ENCODE results near the gene SP7. TPM values are rescaled to one million over a fixed set of nuclear protein-coding genes. Genes with fewer than 3 reads are reported as not detected.

The SP7 gene
- total RNA-seq (2014; rRNA removed; shearing (Covaris generic)) (not detected in 2 replicates), polyA plus RNA-seq (2016; fragmentation: Nextera tagmentation; extraction: Ambion mirVana) (not detected in 2 replicates)

GRCh38 chr12:53336181-53336681 is at the start of gene SP7:
Gene SP7, minus strand, starts transcription at chr12:53336354. Its CDS starts 708 bp downstream, at chr12:53335646.
- no peak within 1 kb of the TSS for H3K9ac ChIP-seq
- H3K36me3 ChIP-seq (ENCODE audit: low read depth) = no peaks in the 10 kb centered on the region
- TF ChIP-seq EZH2 (IDR thresholded peaks at IDR 0.05; ENCODE audit: insufficient read depth, poor library complexity, severe bottlenecking) (no peak), EZH2phosphoT487 (IDR thresholded peaks at IDR 0.05; ENCODE audit: insufficient read depth, low read depth) (no peak)
- peaks cover 22% of the 10 kb centered on the region for H3K27me3 ChIP-seq (replicated peaks; ENCODE audit: insufficient read depth)
- no peaks in the 10 kb centered on the region for H3K4me1 ChIP-seq (ENCODE audit: insufficient read depth)
- in situ Hi-C loops (cut with MboI) = no loop called here
- H3F3A ChIP-seq (ENCODE audit: insufficient read depth) = no peaks in the 10 kb centered on the region
- no peaks in the 10 kb centered on the region for H3K9me3 ChIP-seq (ENCODE audit: low read depth)
- H2AFZ ChIP-seq = no peak within 1 kb of the TSS
- H3K4me2 ChIP-seq (ENCODE audit: unreplicated experiment) = no peak within 1 kb of the TSS
- 35 to 36% methylated on average over 15 of the region's 15 CpGs for WGBS, 2 experiments (ENCODE audit: low coverage in 1 of 2, low lambda C conversion rate in 2 of 2, missing lambda C conversion rate in 2 of 2)
- H3K9me2 ChIP-seq (ENCODE audit: insufficient read depth) = no peaks in the 10 kb centered on the region
- DNase-seq = no peak
- H3K79me2 ChIP-seq (ENCODE audit: insufficient read depth) = no peaks in the 10 kb centered on the region
- H4K20me1 ChIP-seq (ENCODE audit: insufficient read depth) = no peaks in the 10 kb centered on the region
- H3K4me3 ChIP-seq = no peak within 1 kb of the TSS
- H3K27ac ChIP-seq = no peak within 1 kb of the TSS

- Histone ChIP-seq H3K27ac (no peak overlapping the region), H3F3A (ENCODE audit: insufficient read depth) (peaks cover 34% of the 10 kb centered on the region), H3K36me3 (ENCODE audit: low read depth) (peaks cover 8% of the 10 kb centered on the region; the same call in 1 of the 2 replicates), H3K4me2 (ENCODE audit: unreplicated experiment) (peak overlapping the region; percentile 44), H3K4me3 (peak overlapping the region; percentile 27), H3K4me1 (ENCODE audit: insufficient read depth) (peaks cover 52% of the 10 kb centered on the region), H3K79me2 (ENCODE audit: insufficient read depth) (peaks cover 67% of the 10 kb centered on the region), H3K9me3 (ENCODE audit: low read depth) (no peaks in the 10 kb centered on the region), H4K20me1 (ENCODE audit: insufficient read depth) (no peaks in the 10 kb centered on the region), H3K27me3 (replicated peaks; ENCODE audit: insufficient read depth) (no peaks in the 10 kb centered on the region), H3K9ac (no peak overlapping the region), H3K9me2 (ENCODE audit: insufficient read depth) (no peaks in the 10 kb centered on the region), H2AFZ (no peak overlapping the region)
- TF ChIP-seq EZH2 (IDR thresholded peaks at IDR 0.05; ENCODE audit: insufficient read depth, poor library complexity, severe bottlenecking) (no peak), EZH2phosphoT487 (IDR thresholded peaks at IDR 0.05; ENCODE audit: insufficient read depth, low read depth) (no peak)
- in situ Hi-C loops (cut with MboI) = no loop called here
- peak; percentile 38 for DNase-seq
- WGBS, 2 experiments (ENCODE audit: low coverage in 1 of 2, low lambda C conversion rate in 2 of 2, missing lambda C conversion rate in 2 of 2) = 72 to 85% methylated on average over 2 of the region's 2 CpGs
Measured at GRCh38 chr12:53383258-53383657, 47.1 kb upstream of the SP7 start.

GRCh38 chr12:53381731-53382630 is 45.8 kb upstream of the SP7 start:
- TF ChIP-seq EZH2 (IDR thresholded peaks at IDR 0.05; ENCODE audit: insufficient read depth, poor library complexity, severe bottlenecking) = no peak
- no peak for TF ChIP-seq EZH2phosphoT487 (IDR thresholded peaks at IDR 0.05; ENCODE audit: insufficient read depth, low read depth)
- Histone ChIP-seq H3K27ac (peak overlapping the region; percentile 94), H3K27me3 (replicated peaks; ENCODE audit: insufficient read depth) (no peaks in the 10 kb centered on the region), H3K79me2 (ENCODE audit: insufficient read depth) (peaks cover 56% of the 10 kb centered on the region), H3K9ac (peak overlapping the region; percentile 97), H3K36me3 (ENCODE audit: low read depth) (peaks cover 8% of the 10 kb centered on the region; the same call in 1 of the 2 replicates), H3K9me3 (ENCODE audit: low read depth) (no peaks in the 10 kb centered on the region), H3K4me2 (ENCODE audit: unreplicated experiment) (peak overlapping the region; percentile 94), H3K4me3 (peak overlapping the region; percentile 80), H4K20me1 (ENCODE audit: insufficient read depth) (no peaks in the 10 kb centered on the region), H3K9me2 (ENCODE audit: insufficient read depth) (no peaks in the 10 kb centered on the region), H3F3A (ENCODE audit: insufficient read depth) (peaks cover 21% of the 10 kb centered on the region), H3K4me1 (ENCODE audit: insufficient read depth) (peaks cover 39% of the 10 kb centered on the region), H2AFZ (no peak overlapping the region)
- in situ Hi-C loops (cut with MboI) = no loop called here
- DNase-seq = peak; percentile 85
- 35 to 36% methylated on average over 9 of the region's 9 CpGs for WGBS, 2 experiments (ENCODE audit: low coverage in 1 of 2, low lambda C conversion rate in 2 of 2, missing lambda C conversion rate in 2 of 2)

- no peaks in the 10 kb centered on the region for H4K20me1 ChIP-seq (ENCODE audit: insufficient read depth)
Measured at GRCh38 chr12:53380794-53381730, 44.9 kb upstream of the SP7 start.

More at GRCh38 chr12:53380794-53381730, 44.9 kb upstream of the SP7 start:
- H3K9ac ChIP-seq = peak overlapping the region; percentile 97
- H3K27ac ChIP-seq = peak overlapping the region; percentile 94
- peak overlapping the region; percentile 94 for H3K4me2 ChIP-seq (ENCODE audit: unreplicated experiment)
- peaks cover 14% of the 10 kb centered on the region for H3F3A ChIP-seq (ENCODE audit: insufficient read depth)
- DNase-seq = peak; percentile 75
- H3K27me3 ChIP-seq (replicated peaks; ENCODE audit: insufficient read depth) = no peaks in the 10 kb centered on the region
- H3K9me3 ChIP-seq (ENCODE audit: low read depth) = no peaks in the 10 kb centered on the region
- H3K9me2 ChIP-seq (ENCODE audit: insufficient read depth) = no peaks in the 10 kb centered on the region
- in situ Hi-C loops (cut with MboI) = no loop called here
- 7 to 9% methylated on average over 19 to 21 of the region's 21 CpGs for WGBS, 2 experiments (ENCODE audit: low coverage in 1 of 2, low lambda C conversion rate in 2 of 2, missing lambda C conversion rate in 2 of 2)
- peaks cover 47% of the 10 kb centered on the region for H3K79me2 ChIP-seq (ENCODE audit: insufficient read depth)
- TF ChIP-seq EZH2 (IDR thresholded peaks at IDR 0.05; ENCODE audit: insufficient read depth, poor library complexity, severe bottlenecking) (no peak), EZH2phosphoT487 (IDR thresholded peaks at IDR 0.05; ENCODE audit: insufficient read depth, low read depth) (no peak)
- peak overlapping the region; percentile 80 for H3K4me3 ChIP-seq
- H3K36me3 ChIP-seq (ENCODE audit: low read depth) = peaks cover 8% of the 10 kb centered on the region; the same call in 1 of the 2 replicates
- peaks cover 32% of the 10 kb centered on the region for H3K4me1 ChIP-seq (ENCODE audit: insufficient read depth)
- peak overlapping the region; percentile 46; the same call in 1 of the 2 replicates for H2AFZ ChIP-seq

Measured in GM23248 (cell line).